DLD1 (cell line): ENCODE measurements around the gene RGS9BP.
"Not testable (repeated sequence)": the region's sequence is repeated elsewhere in the genome, so short reads cannot be mapped to it uniquely, and the experiment has no call there.

Experiments
- in situ Hi-C: cut with HindIII; loops from 2 replicates; pipeline ENCODE4 v1.10.0; 2017; ENCODE audit warnings: low sequenced_read_pairs

RGS9BP gene

DNA sequence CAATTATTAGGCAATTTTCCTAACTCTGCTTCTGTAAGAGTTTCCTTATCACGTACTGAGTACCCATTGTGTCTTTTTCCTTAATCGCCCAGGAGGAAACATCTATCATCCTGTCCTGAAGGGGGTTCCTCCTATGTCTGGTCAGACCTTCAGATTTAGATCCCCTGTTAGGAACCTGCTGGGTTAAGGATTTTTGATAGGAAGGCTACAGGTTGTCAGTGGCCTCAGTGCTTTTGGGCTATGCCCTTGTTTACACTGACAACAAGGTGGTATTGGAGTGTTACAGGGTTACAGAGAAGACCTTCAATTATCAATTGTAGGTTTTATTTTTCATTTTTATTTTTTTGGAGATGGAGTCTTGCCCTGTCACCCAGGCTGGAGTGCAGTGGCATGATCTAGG, 19.2 kb downstream of the RGS9BP start:
- in situ Hi-C loops = not testable (repeated sequence)

- in situ Hi-C loops = not testable (repeated sequence)
Measured at GRCh38 chr19:32695506-32695905, 19.9 kb downstream of the RGS9BP start.

GRCh38 chr19:32696771-32697170, 21.1 kb downstream of the RGS9BP start:
- in situ Hi-C loops = not testable (repeated sequence)

DNA sequence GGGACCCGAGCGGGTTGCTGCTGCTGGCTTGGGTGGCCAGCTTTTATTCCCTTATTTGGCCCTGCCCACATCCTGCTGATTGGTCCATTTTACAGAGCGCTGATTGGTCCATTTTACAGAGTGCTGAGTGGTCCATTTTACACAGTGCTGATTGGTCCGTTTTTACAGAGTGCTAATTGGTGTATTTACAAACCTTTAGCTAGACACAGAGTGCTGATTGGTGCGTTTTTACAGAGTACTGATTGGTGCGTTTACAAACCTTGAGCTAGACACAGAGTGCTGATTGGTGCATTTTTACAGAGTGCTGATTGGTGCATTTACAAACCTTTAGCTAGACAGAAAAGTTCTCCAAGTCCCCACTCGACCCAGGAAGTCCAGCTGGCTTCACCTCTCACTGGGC, 24.5 kb downstream of the RGS9BP start:
- in situ Hi-C loops = not testable (repeated sequence)

- in situ Hi-C loops = no loop called here
Measured at GRCh38 chr19:32702010-32702409, 26.4 kb downstream of the RGS9BP start.

DNA sequence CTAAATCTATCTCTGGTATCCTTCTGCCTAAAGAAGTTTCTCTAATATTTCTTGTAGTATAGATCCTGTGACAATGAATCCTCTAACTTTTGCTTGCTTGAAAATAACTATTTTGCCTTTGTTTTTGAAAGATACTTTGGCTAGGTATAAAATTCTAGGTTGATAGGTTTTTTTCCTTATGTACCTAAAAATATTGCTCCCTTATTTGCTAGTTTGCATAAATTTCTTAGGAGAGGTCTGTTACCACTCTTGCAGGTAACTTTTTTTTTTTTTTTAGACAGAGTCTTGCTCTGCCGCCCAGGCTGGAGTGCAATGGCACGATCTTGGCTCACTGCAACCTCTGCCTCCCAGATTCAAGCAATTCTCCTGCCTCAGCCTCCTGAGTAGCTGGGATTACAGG, 28.4 kb downstream of the RGS9BP start:
- in situ Hi-C loops = not testable (repeated sequence)

DNA sequence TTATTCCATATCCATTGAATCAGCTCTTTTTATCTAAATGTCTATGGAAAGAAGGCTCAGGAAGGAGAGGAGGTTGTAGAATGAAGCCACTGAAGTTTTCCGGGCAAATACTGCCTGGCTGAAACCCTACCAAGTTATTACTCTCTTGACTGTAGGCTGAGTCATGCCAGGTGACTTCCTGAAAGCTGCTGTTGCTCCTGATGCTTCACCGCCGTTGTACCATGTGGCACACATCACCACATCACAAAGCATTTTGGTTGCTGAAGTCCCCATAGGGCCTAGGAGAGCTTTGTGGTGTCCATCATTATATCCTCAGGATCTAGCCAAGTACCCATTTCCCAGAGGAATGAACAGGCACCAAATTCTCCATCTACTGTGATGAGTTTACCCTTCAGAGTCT, 32.8 kb downstream of the RGS9BP start:
- in situ Hi-C loops = no loop called here

DNA sequence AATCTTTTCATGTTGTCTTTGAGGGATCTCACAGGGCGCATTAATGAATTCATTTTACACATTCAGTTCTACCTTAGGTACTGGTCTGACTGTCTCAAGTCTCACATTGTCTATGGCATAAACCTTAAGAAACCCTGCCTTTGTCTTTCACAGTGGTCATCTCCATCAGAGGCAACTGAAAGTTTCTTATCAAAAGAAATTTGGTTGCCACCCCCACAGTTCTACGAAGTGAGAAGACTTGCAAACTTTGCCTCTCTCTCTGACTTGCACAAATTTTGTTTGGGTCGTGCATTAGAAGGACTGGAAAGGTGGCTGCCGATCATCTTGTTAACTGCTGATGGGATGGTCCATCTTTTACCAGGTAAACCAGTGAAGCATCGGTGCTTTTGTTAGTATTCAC, 33.4 kb downstream of the RGS9BP start:
- in situ Hi-C loops = no loop called here

DNA sequence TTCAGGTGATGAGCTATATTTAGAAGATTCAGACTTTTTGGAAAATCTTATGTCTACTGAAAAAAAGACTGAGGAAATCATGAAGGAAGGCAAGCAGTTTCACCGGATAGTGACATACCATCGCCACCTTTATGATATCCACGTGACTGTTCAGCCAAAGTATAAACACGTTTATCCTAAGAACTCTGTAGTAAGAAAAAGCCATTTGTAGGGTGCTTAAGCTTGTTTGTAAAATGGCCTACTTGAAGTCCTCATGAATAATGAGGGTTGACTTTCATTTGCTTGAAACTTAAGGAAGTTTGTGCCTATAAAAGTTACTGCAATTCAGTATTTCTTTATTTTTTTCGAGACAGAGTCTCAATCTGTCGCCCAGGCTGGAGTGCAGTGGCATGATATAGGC, 36.1 kb downstream of the RGS9BP start:
- in situ Hi-C loops = no loop called here

DNA sequence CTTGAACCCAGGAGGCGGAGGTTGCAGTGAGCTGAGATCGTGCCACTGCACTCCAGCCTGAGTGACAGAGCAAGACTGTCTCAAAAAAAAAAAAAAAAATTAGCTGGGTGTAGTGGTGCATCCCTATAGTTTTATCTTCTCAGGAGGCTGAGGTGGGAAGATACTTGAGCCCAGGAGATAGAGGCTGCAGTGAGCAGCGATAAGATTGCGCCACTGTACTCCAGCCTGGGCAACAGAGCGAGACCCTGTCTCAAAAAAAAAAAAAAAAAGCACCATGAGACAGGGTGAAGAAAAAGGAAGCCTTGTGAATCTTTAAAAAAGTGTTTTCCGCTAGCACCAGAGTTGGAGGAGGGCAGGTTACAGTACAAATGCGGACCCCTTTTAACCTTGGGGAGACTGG, 40.6 kb downstream of the RGS9BP start:
- in situ Hi-C loops = not testable (repeated sequence)

- in situ Hi-C loops = no loop called here
Measured at GRCh38 chr19:32717496-32717895, 41.8 kb downstream of the RGS9BP start.

DNA sequence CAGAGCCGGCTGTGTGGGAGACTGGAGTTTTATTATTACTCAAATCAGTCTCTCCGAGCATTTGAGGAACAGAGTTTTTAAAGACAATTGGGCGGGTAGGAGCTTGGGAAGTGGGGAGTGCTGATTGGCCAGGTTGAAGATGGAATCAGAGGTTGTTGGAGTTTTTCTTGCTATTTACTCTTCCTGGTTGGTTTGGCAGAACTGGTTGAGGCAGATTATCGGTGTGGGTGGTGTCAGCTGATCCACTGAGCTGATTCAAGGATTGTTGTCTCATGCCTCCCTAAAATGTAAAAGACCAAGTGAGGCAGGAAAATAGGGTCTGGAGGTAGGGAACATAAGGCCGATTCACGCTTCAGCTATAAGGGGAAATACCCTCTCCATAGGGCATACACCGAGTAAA, 42.6 kb downstream of the RGS9BP start:
- in situ Hi-C loops = no loop called here

- in situ Hi-C loops = no loop called here
Measured at GRCh38 chr19:32719611-32720059, 44.0 kb downstream of the RGS9BP start, which contains the start of gene TDRD12. TDRD12 (plus strand) TSS chr19:32719767; CDS start chr19:32720073, 306 bp downstream.

DNA sequence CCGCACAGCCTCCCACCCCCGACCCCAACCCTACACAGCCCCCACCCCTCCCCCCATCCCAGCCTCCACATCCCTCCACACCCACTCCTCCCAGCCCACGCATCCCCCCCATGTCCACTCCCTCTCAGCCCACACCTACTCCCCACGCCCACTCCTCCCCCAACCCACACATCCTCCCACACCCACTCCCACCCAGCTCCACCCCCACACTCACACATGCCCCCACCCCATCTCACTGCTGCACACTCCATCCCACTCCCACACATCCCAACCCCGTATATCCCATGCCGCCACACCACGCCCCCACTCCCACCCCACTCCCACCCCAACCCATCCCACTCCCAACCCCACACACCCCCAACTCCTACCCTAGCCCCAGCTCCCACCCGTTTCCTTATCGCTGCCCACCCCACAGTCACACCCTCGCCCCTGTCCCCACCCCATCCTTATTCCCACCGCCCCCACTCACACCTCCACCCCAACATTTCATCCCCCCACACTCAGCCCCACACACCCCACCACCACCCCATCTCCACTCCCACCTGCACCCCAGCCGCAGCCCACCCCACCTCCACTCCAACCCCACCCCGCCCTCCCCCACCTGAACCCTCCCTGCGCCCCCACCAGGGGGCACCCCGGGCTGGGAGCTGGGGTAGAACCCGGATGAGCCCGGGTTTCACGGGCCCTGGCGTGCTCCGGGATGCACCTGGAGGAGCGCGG, 44.7 kb downstream of the RGS9BP start:
- in situ Hi-C loops = no loop called here

DNA sequence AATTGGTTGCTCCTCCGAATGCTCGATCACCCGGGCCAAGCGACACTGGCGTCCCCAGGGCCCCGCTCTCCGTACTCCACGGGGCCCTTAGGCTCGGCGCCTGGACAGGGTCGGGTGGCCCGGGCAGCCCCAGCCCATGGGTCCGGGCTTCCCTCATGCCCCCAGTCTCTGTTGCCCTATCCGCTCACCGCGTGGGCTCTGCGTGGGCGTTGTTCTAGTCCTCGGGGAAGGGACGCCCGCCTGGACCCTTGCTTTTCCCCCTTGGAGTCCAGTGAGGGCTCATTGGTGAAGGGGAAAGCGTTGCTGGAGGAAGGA, 45.2 kb downstream of the RGS9BP start:
- in situ Hi-C loops = no loop called here
